Measurements from ENCODE around the gene GYPA.
"Not testable (repeated sequence)": the region's sequence is repeated elsewhere in the genome, so short reads cannot be mapped to it uniquely, and the experiment has no call there.

The GYPA gene

GRCh38 chr4:144140594-144141295, at the start of gene GYPA:
TSS of gene GYPA (minus strand) at chr4:144140718. CDS start at chr4:144140635, 83 bp downstream.
- DNase-seq (ENCODE audit: low read depth, low spot score), result not testable (repeated sequence)

GRCh38 chr4:144190009-144190408, 49.5 kb upstream of the GYPA start:
- DNase-seq (ENCODE audit: low read depth, low spot score), result no peak

- DNase-seq (ENCODE audit: low read depth, low spot score), result no peak
Observed at GRCh38 chr4:144189121-144189520, 48.6 kb upstream of the GYPA start.

GRCh38 chr4:144185086-144185485, 44.6 kb upstream of the GYPA start:
- DNase-seq (ENCODE audit: low read depth, low spot score), result no peak

GRCh38 chr4:144183165-144183564, 42.6 kb upstream of the GYPA start:
- DNase-seq (ENCODE audit: low read depth, low spot score), result no peak

GRCh38 chr4:144181391-144181790, 40.9 kb upstream of the GYPA start:
- no peak for DNase-seq (ENCODE audit: low read depth, low spot score)

GRCh38 chr4:144179152-144179739, 38.7 kb upstream of the GYPA start:
- DNase-seq (ENCODE audit: low read depth, low spot score), result no peak

- no peak for DNase-seq (ENCODE audit: low read depth, low spot score)
Observed at GRCh38 chr4:144178414-144178813, 37.9 kb upstream of the GYPA start.

GRCh38 chr4:144176476-144176875, 36.0 kb upstream of the GYPA start:
- no peak for DNase-seq (ENCODE audit: low read depth, low spot score)

GRCh38 chr4:144174401-144175067, 34.0 kb upstream of the GYPA start:
- no peak for DNase-seq (ENCODE audit: low read depth, low spot score)

GRCh38 chr4:144171697-144172096, 31.2 kb upstream of the GYPA start:
- DNase-seq (ENCODE audit: low read depth, low spot score), result no peak

GRCh38 chr4:144169211-144169610, 28.7 kb upstream of the GYPA start:
- no peak for DNase-seq (ENCODE audit: low read depth, low spot score)

- no peak for DNase-seq (ENCODE audit: low read depth, low spot score)
Observed at GRCh38 chr4:144154044-144154443, 13.5 kb upstream of the GYPA start.

- not testable (repeated sequence) for DNase-seq (ENCODE audit: low read depth, low spot score)
Observed at GRCh38 chr4:144142690-144143326, 2.3 kb upstream of the GYPA start.

- no peak for DNase-seq (ENCODE audit: low read depth, low spot score)
Observed at GRCh38 chr4:144141493-144141892, 975 bp upstream of the GYPA start.

GRCh38 chr4:144139991-144140390, 527 bp downstream of the GYPA start:
- not testable (repeated sequence) for DNase-seq (ENCODE audit: low read depth, low spot score)

- not testable (repeated sequence) for DNase-seq (ENCODE audit: low read depth, low spot score)
Observed at GRCh38 chr4:144139547-144139946, 971 bp downstream of the GYPA start.

GRCh38 chr4:144138239-144138638, 2.3 kb downstream of the GYPA start:
- not testable (repeated sequence) for DNase-seq (ENCODE audit: low read depth, low spot score)

- not testable (repeated sequence) for DNase-seq (ENCODE audit: low read depth, low spot score)
Observed at GRCh38 chr4:144137137-144137931, 3.2 kb downstream of the GYPA start.

GRCh38 chr4:144136189-144136588, 4.3 kb downstream of the GYPA start:
- not testable (repeated sequence) for DNase-seq (ENCODE audit: low read depth, low spot score)

GRCh38 chr4:144130167-144130566, 10.4 kb downstream of the GYPA start:
- not testable (repeated sequence) for DNase-seq (ENCODE audit: low read depth, low spot score)
